Measurements from ENCODE around the gene LXN. TPM values are rescaled to one million over a fixed set of nuclear protein-coding genes. Genes with fewer than 3 reads are reported as not detected.

Gene LXN
- polyA plus RNA-seq, 3 donors: 28.9 to 38.1 (median 34.4) TPM

Other genes starting within 250 kb of the LXN start
- gene MLF1, start 101.5 kb downstream of the LXN start, polyA plus RNA-seq (ENCODE audit: insufficient read length in 3 of 3): 10 to 100 TPM; 64.2 to 72.2 (median 66.4) TPM
- gene GFM1, start 28.1 kb downstream of the LXN start, polyA plus RNA-seq (ENCODE audit: insufficient read length in 3 of 3): 10 to 100 TPM; 44.9 to 47.3 (median 46.7) TPM
- 10 to 100 TPM in 2 of 3 donors, 1 to 10 TPM in 1; 9.7 to 38.8 (median 11.3) TPM for gene RARRES1, start 59.8 kb upstream of the LXN start, polyA plus RNA-seq (ENCODE audit: insufficient read length in 3 of 3)
- gene MFSD1, start 129.4 kb upstream of the LXN start, polyA plus RNA-seq (ENCODE audit: insufficient read length in 3 of 3): 10 to 100 TPM; 54.7 to 57.5 (median 56.7) TPM